Parathyroid adenoma (tissue), 2 donors: ENCODE measurements around the gene LRRTM1.

Experiments
- H2AFZ ChIP-seq: fragments of 300-600 bp; sonication (generic); one replicate; pipeline ENCODE4 v1.7.0; 2017; ENCODE audit warnings: antibody characterized with exemption, mild to moderate bottlenecking
- H3K27ac ChIP-seq: fragments of 300-600 bp; sonication (generic); one replicate; pipeline ENCODE4 v1.7.0; 2017
- H3K27me3 ChIP-seq: fragments of 300-600 bp; sonication (generic); one replicate; pipeline ENCODE4 v1.7.0; 2017; ENCODE audit warnings: low read length; ENCODE audit not compliant: control insufficient read depth, insufficient read depth
- H3K36me3 ChIP-seq: fragments of 300-600 bp; sonication (generic); one replicate; pipeline ENCODE4 v1.7.0; 2017; ENCODE audit warnings: low read length; ENCODE audit not compliant: control insufficient read depth, insufficient read depth
- H3K4me1 ChIP-seq: fragments of 300-600 bp; sonication (generic); one replicate; pipeline ENCODE4 v1.7.0; 2017; ENCODE audit warnings: control low read depth
- H3K4me2 ChIP-seq: fragments of 300-600 bp; sonication (generic); one replicate; pipeline ENCODE4 v1.7.0; 2017; ENCODE audit warnings: low read length
- H3K4me3 ChIP-seq: fragments of 300-600 bp; sonication (generic); one replicate; pipeline ENCODE4 v1.7.0; 2017; ENCODE audit warnings: low read depth, low read length
- H3K79me2 ChIP-seq: fragments of 300-600 bp; sonication (generic); one replicate; pipeline ENCODE4 v1.7.0; 2017; ENCODE audit warnings: control low read depth
- H3K9ac ChIP-seq: fragments of 300-600 bp; sonication (generic); one replicate; pipeline ENCODE4 v1.7.0; 2017; ENCODE audit warnings: mild to moderate bottlenecking
- H3K9me3 ChIP-seq: fragments of 300-600 bp; sonication (generic); one replicate; pipeline ENCODE4 v1.7.0; 2017; ENCODE audit warnings: low read length; ENCODE audit not compliant: control insufficient read depth
- TF ChIP-seq, protein P1 (sequence below): fragments of 300-600 bp; sonication (generic); IDR thresholded peaks from one replicate; pipeline ENCODE4 v1.7.0; 2017; ENCODE audit warnings: antibody characterized with exemption, mild to moderate bottlenecking
- donor health status: primary hyperparathyroidism.

Gene LRRTM1

DNA sequence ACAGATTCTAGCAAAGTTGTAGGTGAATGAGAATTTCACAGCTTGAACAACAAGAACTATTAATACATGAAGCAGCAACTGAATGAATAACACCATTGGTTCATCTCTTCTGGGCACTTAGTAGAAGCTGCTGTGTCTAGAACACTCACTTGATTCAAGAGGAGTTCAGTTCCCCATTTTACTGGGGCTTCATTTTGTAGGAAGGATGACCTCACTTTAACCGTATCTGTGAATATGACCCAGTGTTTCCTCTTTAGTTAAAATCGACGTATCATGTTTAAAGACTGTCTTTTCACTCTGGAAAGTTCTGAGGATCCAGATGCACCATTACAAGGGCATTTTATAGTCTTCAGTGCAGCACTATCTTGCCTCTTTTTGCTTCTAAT lies 47.8 kb downstream of the LRRTM1 start:
- TF ChIP-seq, protein P1, sequence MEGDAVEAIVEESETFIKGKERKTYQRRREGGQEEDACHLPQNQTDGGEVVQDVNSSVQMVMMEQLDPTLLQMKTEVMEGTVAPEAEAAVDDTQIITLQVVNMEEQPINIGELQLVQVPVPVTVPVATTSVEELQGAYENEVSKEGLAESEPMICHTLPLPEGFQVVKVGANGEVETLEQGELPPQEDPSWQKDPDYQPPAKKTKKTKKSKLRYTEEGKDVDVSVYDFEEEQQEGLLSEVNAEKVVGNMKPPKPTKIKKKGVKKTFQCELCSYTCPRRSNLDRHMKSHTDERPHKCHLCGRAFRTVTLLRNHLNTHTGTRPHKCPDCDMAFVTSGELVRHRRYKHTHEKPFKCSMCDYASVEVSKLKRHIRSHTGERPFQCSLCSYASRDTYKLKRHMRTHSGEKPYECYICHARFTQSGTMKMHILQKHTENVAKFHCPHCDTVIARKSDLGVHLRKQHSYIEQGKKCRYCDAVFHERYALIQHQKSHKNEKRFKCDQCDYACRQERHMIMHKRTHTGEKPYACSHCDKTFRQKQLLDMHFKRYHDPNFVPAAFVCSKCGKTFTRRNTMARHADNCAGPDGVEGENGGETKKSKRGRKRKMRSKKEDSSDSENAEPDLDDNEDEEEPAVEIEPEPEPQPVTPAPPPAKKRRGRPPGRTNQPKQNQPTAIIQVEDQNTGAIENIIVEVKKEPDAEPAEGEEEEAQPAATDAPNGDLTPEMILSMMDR: no peak

DNA sequence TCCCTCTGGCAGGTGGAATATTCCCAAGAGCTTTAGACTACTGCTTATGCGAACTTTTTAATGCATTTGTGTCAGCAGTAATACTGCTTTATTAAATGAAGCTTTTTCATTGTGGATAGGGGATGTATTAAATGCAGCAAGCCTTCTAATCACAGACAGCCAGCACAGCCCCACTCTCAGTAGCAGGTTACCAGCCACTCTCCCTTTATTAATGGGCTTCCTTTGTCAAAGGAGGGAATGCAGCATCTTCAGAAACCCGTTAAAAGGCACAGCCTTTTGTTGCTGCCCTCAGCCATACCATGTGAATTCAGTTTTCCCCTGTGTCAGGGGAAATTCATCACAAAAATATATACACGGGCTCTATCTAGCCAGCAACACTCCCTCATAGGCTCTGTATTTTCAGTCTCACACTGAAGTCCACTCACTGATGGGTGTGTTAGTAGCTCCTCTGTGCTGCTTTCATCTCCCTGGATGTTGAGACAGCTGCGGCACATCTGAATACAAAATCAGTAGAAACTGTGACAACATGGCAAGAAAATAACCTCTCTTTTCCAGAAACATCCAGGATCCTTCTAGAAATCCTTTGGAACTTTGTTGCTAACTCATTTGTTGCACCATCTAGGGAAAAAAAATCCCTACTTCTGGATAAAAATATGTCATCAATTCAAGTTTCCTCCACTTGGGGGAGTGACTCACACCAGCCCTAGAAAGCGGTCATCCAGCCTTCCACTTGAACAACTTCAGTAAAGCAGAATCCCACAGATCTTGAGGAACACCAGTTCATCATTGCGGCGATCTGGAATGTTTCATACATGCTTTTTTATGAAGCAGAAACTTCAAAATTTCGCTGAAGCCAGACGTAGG lies 48.4 kb downstream of the LRRTM1 start:
- Histone ChIP-seq H3K27me3 (no peaks in the 10 kb centered on the region), H3K9ac (no peak overlapping the region), H3K79me2 (no peaks in the 10 kb centered on the region), H3K27ac (no peak overlapping the region), H3K4me2 (no peak overlapping the region), H3K4me3 (no peak overlapping the region), H2AFZ (no peak overlapping the region), H3K9me3 (no peaks in the 10 kb centered on the region), H3K4me1 (no peaks in the 10 kb centered on the region), H3K36me3 (no peaks in the 10 kb centered on the region)
- TF ChIP-seq, protein P1: no peak

More for the DNA sequence above, 47.8 kb downstream of the LRRTM1 start:
- Histone ChIP-seq H3K4me1 (no peaks in the 10 kb centered on the region), H2AFZ (no peak overlapping the region), H3K36me3 (no peaks in the 10 kb centered on the region), H3K4me3 (no peak overlapping the region), H3K79me2 (no peaks in the 10 kb centered on the region), H3K9me3 (no peaks in the 10 kb centered on the region), H3K4me2 (no peak overlapping the region), H3K9ac (no peak overlapping the region), H3K27ac (no peak overlapping the region), H3K27me3 (no peaks in the 10 kb centered on the region)

DNA sequence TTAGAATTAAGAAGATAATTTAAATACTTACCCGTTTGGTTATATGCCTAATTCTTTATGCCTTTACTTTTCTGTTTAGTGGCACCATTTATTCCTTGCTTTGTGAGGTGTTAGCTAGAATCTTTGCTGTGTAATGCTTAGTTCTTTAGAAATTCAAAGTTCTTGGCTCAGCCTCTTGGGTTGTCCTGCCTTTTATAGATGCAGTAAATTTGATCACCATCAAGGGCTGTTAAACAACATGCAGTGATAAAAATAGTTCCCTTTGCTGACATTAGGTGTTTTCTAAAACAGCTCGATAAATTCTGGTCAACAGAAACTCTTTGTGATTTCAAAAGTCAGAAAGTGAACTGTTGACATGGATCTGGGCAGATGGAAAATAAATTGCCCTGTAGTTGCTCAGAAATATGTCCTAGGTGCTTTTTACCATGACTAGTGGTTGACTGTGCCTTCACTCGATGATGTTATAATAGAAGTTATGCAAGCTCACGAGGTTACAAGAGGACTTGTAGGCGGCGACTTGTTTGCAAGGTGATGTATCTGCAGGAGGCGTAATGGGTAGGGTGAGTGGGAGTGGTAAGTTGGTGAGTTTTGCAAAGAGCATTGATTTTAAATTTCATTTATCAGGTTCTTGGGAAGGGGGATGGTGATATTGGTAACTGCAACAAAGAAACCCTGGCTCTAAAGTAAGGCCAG lies 52.1 kb downstream of the LRRTM1 start:
- no peaks in the 10 kb centered on the region for H3K36me3 ChIP-seq
- no peak overlapping the region for H3K27ac ChIP-seq
- H3K4me1 ChIP-seq: no peaks in the 10 kb centered on the region
- H3K4me2 ChIP-seq: no peak overlapping the region
- no peaks in the 10 kb centered on the region for H3K9me3 ChIP-seq
- TF ChIP-seq, protein P1: no peak
- no peaks in the 10 kb centered on the region for H3K27me3 ChIP-seq
- H3K9ac ChIP-seq: no peak overlapping the region
- no peak overlapping the region for H2AFZ ChIP-seq
- no peak overlapping the region for H3K4me3 ChIP-seq
- H3K79me2 ChIP-seq: no peaks in the 10 kb centered on the region
